Activated T-helper 17 cell treated with anti-CD3 and anti-CD28 coated beads, Interleukin-2, amount 50 U/mL, for 72 hours (primary cell): ENCODE measurements around the gene NSF. TPM values are rescaled to one million over a fixed set of nuclear protein-coding genes. Genes with fewer than 3 reads are reported as not detected.
A peak's percentile ranks its signal among the peaks of the same experiment; 100 is the strongest.
"Not testable (repeated sequence)": the region's sequence is repeated elsewhere in the genome, so short reads cannot be mapped to it uniquely, and the experiment has no call there.

Experiments used
- ATAC-seq: fragments of 150-1000 bp; cut with Tn5 transposase; replicated peaks from 2 replicates; pipeline ENCODE4 v1.10.0; 2021; ENCODE audit warnings: mild to moderate bottlenecking, moderate library complexity
- H3K27ac Mint-ChIP-seq: one replicate; pipeline ENCODE4 v1.8.0; 2022; ENCODE audit warnings: mixed read lengths
- H3K27me3 Mint-ChIP-seq: one replicate; pipeline ENCODE4 v1.8.0; 2022; ENCODE audit warnings: mixed read lengths
- H3K36me3 Mint-ChIP-seq: one replicate; pipeline ENCODE4 v1.8.0; 2022; ENCODE audit warnings: low read depth, mild to moderate bottlenecking, mixed read lengths
- H3K4me1 Mint-ChIP-seq: one replicate; pipeline ENCODE4 v1.8.0; 2022; ENCODE audit warnings: mixed read lengths
- H3K4me3 Mint-ChIP-seq: one replicate; pipeline ENCODE4 v1.8.0; 2022; ENCODE audit warnings: mild to moderate bottlenecking, mixed read lengths
- H3K9me3 Mint-ChIP-seq: one replicate; pipeline ENCODE4 v1.8.0; 2022; ENCODE audit warnings: mixed read lengths
- total RNA-seq, 2 donors: library from RNA; stranded (reverse); gene quantifications; one replicate each; pipeline ENCODE4 v1.2.3, GENCODE V29; 2022

Gene NSF
- total RNA-seq, 2 donors from 2014 or later = 35.0 to 45.1 TPM

GRCh38 chr17:46611304-46611703 is 20.8 kb downstream of the NSF start:
- H3K36me3 Mint-ChIP-seq, H3K27me3 Mint-ChIP-seq, H3K9me3 Mint-ChIP-seq, ATAC-seq, H3K4me3 Mint-ChIP-seq, H3K27ac Mint-ChIP-seq, H3K4me1 Mint-ChIP-seq: not testable (repeated sequence)

DNA sequence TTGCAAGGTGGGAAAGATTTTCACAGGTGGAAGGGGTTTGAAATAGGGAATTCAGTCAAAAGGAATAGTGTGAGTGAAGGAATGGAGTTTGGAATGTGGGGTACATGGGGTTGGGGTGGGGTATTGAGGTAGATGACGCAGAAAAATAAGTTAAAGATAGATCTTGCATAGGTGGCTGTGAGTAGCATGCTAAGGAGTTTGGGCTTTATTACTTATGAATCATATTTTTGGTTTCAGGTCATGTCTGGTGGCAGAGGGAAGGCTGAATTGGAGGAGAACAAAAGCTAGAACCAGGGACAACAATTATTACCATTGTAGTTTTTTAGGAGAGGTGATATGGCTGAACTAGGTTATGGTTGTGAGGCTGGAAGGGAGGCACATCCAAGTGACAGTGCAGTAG is 23.4 kb downstream of the NSF start:
- H3K27me3 Mint-ChIP-seq, H3K4me1 Mint-ChIP-seq, H3K4me3 Mint-ChIP-seq, H3K9me3 Mint-ChIP-seq, H3K27ac Mint-ChIP-seq, H3K36me3 Mint-ChIP-seq: not testable (repeated sequence)
- peak; percentile 78 for ATAC-seq

DNA sequence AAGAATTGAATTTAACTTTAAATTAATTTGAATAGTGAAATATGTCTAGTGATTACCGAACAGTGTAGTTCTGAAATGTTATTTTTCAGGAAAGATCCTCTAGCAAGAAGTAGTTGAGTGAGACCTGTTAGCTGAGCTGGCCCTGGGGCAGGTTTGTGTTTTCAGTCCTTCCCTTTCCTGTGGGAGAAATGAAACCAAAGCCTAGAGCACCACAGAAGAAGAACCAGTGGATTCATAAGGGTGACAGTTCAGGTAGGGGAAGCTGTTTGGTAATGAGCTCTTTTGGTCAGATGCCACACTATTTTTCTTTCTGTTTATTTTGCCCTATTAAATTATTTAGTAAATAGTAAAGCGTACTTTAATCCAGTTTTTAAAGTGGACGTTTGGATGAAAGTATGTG is 26.7 kb downstream of the NSF start:
- H3K4me1 Mint-ChIP-seq, H3K27me3 Mint-ChIP-seq, H3K9me3 Mint-ChIP-seq, ATAC-seq, H3K27ac Mint-ChIP-seq, H3K4me3 Mint-ChIP-seq, H3K36me3 Mint-ChIP-seq: not testable (repeated sequence)

DNA sequence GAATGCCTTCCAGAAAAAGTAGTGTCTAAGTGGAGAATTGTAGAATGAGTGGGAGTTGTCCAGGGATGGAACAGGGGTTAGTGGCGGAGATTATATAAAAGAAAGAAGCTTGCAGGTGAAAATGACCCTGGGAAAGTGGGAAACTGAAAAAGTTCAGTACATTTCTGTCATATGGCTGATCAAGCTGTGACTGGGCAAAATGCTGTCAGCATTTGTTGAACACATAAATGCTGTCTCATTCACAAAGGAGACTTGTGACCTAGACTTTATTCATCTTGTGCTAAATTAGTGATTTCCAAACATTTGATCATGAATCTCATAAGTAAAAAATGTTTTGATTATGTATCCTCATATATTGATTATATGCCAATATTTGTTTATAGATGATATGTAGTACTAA is 28.5 kb downstream of the NSF start:
- not testable (repeated sequence) for H3K27ac Mint-ChIP-seq, H3K4me1 Mint-ChIP-seq, H3K36me3 Mint-ChIP-seq, ATAC-seq, H3K9me3 Mint-ChIP-seq, H3K4me3 Mint-ChIP-seq, H3K27me3 Mint-ChIP-seq

GRCh38 chr17:46623790-46624189 is 33.3 kb downstream of the NSF start:
- not testable (repeated sequence) for H3K9me3 Mint-ChIP-seq, H3K27ac Mint-ChIP-seq, H3K4me3 Mint-ChIP-seq, H3K27me3 Mint-ChIP-seq, H3K4me1 Mint-ChIP-seq, ATAC-seq, H3K36me3 Mint-ChIP-seq

- not testable (repeated sequence) for H3K36me3 Mint-ChIP-seq, H3K27me3 Mint-ChIP-seq, ATAC-seq, H3K4me3 Mint-ChIP-seq, H3K4me1 Mint-ChIP-seq, H3K27ac Mint-ChIP-seq, H3K9me3 Mint-ChIP-seq
Observed at GRCh38 chr17:46624726-46625125, 34.3 kb downstream of the NSF start.

- H3K27me3 Mint-ChIP-seq, H3K4me3 Mint-ChIP-seq, ATAC-seq, H3K9me3 Mint-ChIP-seq, H3K27ac Mint-ChIP-seq, H3K4me1 Mint-ChIP-seq, H3K36me3 Mint-ChIP-seq: not testable (repeated sequence)
Observed at GRCh38 chr17:46627452-46627851, 37.0 kb downstream of the NSF start.

DNA sequence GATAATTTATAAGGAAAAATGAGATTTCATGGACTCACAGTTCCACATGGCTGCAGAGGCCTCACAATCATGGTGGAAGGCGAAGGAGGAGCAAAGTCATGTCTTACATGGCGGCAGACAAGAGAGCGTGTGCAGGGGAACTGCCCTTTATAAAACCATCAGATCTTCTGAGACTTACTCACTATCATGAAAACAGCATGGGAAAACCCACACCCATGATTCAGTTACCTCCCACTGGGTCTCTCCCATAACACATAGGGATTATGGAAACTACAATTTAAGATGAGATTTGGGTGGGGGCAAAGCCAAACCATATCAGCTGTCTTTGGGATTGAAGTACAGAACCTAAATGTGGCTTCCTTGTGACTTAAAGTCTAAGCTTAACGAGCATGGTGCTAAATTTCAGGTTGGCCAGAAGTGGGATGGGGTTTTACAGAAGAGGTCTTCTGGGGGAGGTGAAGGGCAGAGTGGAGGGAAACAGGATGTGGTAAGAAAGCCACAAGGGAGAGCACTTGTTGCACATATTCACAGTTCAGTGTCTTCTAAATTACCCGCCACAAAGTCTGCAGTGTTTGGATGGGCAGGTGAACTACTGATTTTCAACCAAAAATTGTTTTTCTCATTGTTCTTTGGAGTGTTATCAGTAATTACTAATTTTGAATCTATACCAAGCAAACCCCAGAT is 38.4 kb downstream of the NSF start:
- not testable (repeated sequence) for H3K27me3 Mint-ChIP-seq, H3K9me3 Mint-ChIP-seq, H3K4me3 Mint-ChIP-seq, H3K36me3 Mint-ChIP-seq, H3K4me1 Mint-ChIP-seq, H3K27ac Mint-ChIP-seq
- peak; percentile 94 for ATAC-seq

DNA sequence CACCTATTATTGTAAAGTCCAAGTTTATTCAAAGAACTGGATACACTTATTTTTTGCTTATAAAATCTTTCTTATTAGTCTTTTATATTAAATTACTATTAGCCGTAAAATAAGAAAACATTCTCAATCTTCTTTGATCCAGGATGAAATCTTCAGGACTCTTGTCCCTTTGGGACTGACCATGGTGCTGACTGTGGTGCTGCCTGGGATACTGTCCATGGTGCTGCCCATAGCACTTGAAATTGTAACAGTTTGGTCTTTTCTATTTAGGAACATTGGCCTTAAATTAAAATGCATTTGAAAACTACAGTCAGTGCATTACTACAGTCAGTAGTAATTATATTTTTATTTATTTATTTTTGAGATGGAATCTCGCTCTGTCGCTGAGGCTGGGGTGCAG is 41.7 kb downstream of the NSF start:
- H3K27ac Mint-ChIP-seq, H3K4me3 Mint-ChIP-seq, H3K27me3 Mint-ChIP-seq: not testable (repeated sequence)

GRCh38 chr17:46634844-46635243 is 44.4 kb downstream of the NSF start:
- H3K4me3 Mint-ChIP-seq, H3K27me3 Mint-ChIP-seq, ATAC-seq, H3K4me1 Mint-ChIP-seq, H3K36me3 Mint-ChIP-seq, H3K27ac Mint-ChIP-seq, H3K9me3 Mint-ChIP-seq: not testable (repeated sequence)

More for the DNA sequence above, 41.7 kb downstream of the NSF start:
- not testable (repeated sequence) for H3K4me1 Mint-ChIP-seq, H3K36me3 Mint-ChIP-seq, H3K9me3 Mint-ChIP-seq, ATAC-seq

GRCh38 chr17:46641861-46642656 is 51.6 kb downstream of the NSF start:
- H3K27ac Mint-ChIP-seq, H3K27me3 Mint-ChIP-seq, H3K36me3 Mint-ChIP-seq, H3K4me1 Mint-ChIP-seq, H3K4me3 Mint-ChIP-seq, ATAC-seq, H3K9me3 Mint-ChIP-seq: not testable (repeated sequence)

DNA sequence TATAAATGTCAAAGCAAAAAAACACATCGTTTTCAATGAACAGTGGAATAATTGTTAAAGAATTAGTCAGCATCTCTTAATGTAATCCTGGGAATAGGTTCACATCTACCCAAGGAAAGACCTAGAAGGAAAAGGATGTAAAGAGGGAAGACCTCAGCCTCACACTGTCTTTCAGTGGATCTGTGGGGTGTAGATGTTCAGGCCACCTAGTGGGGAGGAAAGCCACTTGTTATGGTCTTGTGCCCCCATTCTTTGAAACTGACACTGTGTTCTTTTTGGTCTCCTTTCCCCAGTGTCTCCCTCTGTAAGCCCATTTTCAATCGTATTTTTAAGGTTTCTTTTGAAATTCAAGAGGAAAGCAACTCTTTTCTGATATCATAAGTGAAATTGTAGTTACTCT is 56.8 kb downstream of the NSF start:
- H3K27me3 Mint-ChIP-seq, H3K27ac Mint-ChIP-seq, ATAC-seq, H3K36me3 Mint-ChIP-seq, H3K4me1 Mint-ChIP-seq, H3K4me3 Mint-ChIP-seq, H3K9me3 Mint-ChIP-seq: not testable (repeated sequence)

- not testable (repeated sequence) for H3K9me3 Mint-ChIP-seq, H3K4me3 Mint-ChIP-seq, H3K27ac Mint-ChIP-seq, H3K4me1 Mint-ChIP-seq, H3K27me3 Mint-ChIP-seq, H3K36me3 Mint-ChIP-seq, ATAC-seq
Observed at GRCh38 chr17:46647688-46648278, 57.3 kb downstream of the NSF start.

DNA sequence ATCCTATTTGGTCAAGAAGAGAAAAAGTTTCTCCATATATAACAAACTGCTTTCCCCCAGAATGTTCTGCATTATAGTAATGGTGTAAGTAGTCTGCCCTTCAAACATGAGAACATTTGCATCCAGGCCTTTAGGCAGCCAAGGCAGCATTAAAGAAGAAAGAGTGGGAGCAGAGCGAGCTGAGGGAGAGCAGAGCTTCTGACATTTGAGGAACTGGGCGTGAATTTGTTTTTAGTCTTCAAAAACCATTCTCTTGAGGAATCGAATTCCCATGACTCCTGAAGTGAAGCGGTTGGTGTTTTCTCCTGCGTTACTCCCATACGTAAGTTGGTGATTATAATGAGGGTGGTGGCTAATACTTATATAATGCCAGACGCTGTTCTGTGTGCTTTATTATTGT is 58.8 kb downstream of the NSF start:
- not testable (repeated sequence) for ATAC-seq, H3K36me3 Mint-ChIP-seq, H3K4me1 Mint-ChIP-seq, H3K9me3 Mint-ChIP-seq, H3K27me3 Mint-ChIP-seq, H3K4me3 Mint-ChIP-seq, H3K27ac Mint-ChIP-seq

GRCh38 chr17:46652024-46652643 is 61.7 kb downstream of the NSF start:
- H3K27me3 Mint-ChIP-seq, H3K4me1 Mint-ChIP-seq: not testable (repeated sequence)

More at GRCh38 chr17:46652024-46652643, 61.7 kb downstream of the NSF start:
- ATAC-seq, H3K4me3 Mint-ChIP-seq, H3K36me3 Mint-ChIP-seq, H3K27ac Mint-ChIP-seq, H3K9me3 Mint-ChIP-seq: not testable (repeated sequence)
